Activated CD8-positive, alpha-beta T cell treated with anti-CD3 and anti-CD28 coated beads, Interleukin-2, amount 10 ng/mL, durations not matched to agents 7 days and 5 days (primary cell): Measurements from ENCODE around the gene FAM43A. TPM values are rescaled to one million over a fixed set of nuclear protein-coding genes. Genes with fewer than 3 reads are reported as not detected.

Experiments
- ATAC-seq: fragments of 150-1000 bp; cut with Tn5 transposase; one replicate; pipeline ENCODE4 v1.10.0; 2021; ENCODE audit warnings: moderate library complexity
- CTCF ChIA-PET: fragments of 350-600 bp; sonication (Branson Sonifier 250); formaldehyde crosslinking; loops from one replicate; lab custom pipeline; 2021; ENCODE audit warnings: antibody characterized with exemption; lab: Charles Lee
- POLR2A ChIA-PET: fragments of 350-600 bp; sonication (Branson Sonifier 250); formaldehyde crosslinking; loops from one replicate; lab custom pipeline; 2021; ENCODE audit warnings: antibody characterized with exemption; lab: Charles Lee
- DNase-seq: peaks from one replicate; pipeline ENCODE4 v3.0.0-alpha.2; 2020
- H3K27ac Mint-ChIP-seq: one replicate; pipeline ENCODE4 v1.8.0; 2021; ENCODE audit warnings: mild to moderate bottlenecking, mixed read lengths
- H3K27me3 Mint-ChIP-seq: one replicate; pipeline ENCODE4 v1.8.0; 2021; ENCODE audit warnings: low read depth, mixed read lengths
- H3K36me3 Mint-ChIP-seq: one replicate; pipeline ENCODE4 v1.8.0; 2021; ENCODE audit warnings: low read depth, mixed read lengths
- H3K4me1 Mint-ChIP-seq: one replicate; pipeline ENCODE4 v1.8.0; 2021; ENCODE audit warnings: low read depth, mixed read lengths
- H3K4me3 Mint-ChIP-seq: one replicate; pipeline ENCODE4 v1.8.0; 2021; ENCODE audit warnings: mild to moderate bottlenecking, mixed read lengths
- H3K9me3 Mint-ChIP-seq: one replicate; pipeline ENCODE4 v1.8.0; 2022; ENCODE audit warnings: mixed read lengths; ENCODE audit not compliant: insufficient read depth
- total RNA-seq, 2 experiments: library from RNA; stranded (reverse); gene quantifications; one replicate each; pipeline ENCODE4 v1.2.3, GENCODE V29; 2021

FAM43A gene
- total RNA-seq, 2 experiments from 2014 or later: 1.1 to 1.2 TPM

GRCh38 chr3:194688200-194688740 is 2.6 kb downstream of the FAM43A start:
- CTCF ChIA-PET: interaction anchor here (0.7 to 11.8 kb wide), 22 partner anchors 9 to 753 kb away, joined by 3 to 226 read pairs (median 4); partner anchors contain the start of genes LSG1 and XXYLT1
- peaks cover 34% of the 10 kb centered on the region for H3K27me3 Mint-ChIP-seq
- H3K27ac Mint-ChIP-seq: no peak overlapping the region
- peaks cover 45% of the 10 kb centered on the region for H3K4me1 Mint-ChIP-seq
- ATAC-seq (no peak), DNase-seq (no peak)
- H3K4me3 Mint-ChIP-seq: peak overlapping the region; percentile 26
- no peaks in the 10 kb centered on the region for H3K9me3 Mint-ChIP-seq
- no peaks in the 10 kb centered on the region for H3K36me3 Mint-ChIP-seq
- POLR2A ChIA-PET: interaction anchor here (0.6 to 3.7 kb wide), 6 partner anchors 8 to 568 kb away, joined by 3 to 25 read pairs (median 4); partner anchors contain the start of gene LSG1

- Mint-ChIP-seq H3K36me3 (no peaks in the 10 kb centered on the region), H3K4me1 (peaks cover 42% of the 10 kb centered on the region), H3K27ac (no peak overlapping the region), H3K4me3 (no peak overlapping the region), H3K9me3 (no peaks in the 10 kb centered on the region), H3K27me3 (peaks cover 34% of the 10 kb centered on the region)
- ATAC-seq (no peak), DNase-seq (no peak)
- ChIA-PET CTCF (interaction anchor here (1.4 to 11.8 kb wide), 4 partner anchors 16 to 418 kb away, joined by 4 to 226 read pairs (median 10); partner anchors contain the start of gene LSG1), POLR2A (interaction anchor here (0.8 kb wide), 1 partner anchor 570 kb away, joined by 3 read pairs; no protein-coding TSS in a partner anchor)
Observed at GRCh38 chr3:194688946-194689345, 3.3 kb downstream of the FAM43A start.

- no peaks in the 10 kb centered on the region for H3K36me3 Mint-ChIP-seq
- H3K4me1 Mint-ChIP-seq: peaks cover 40% of the 10 kb centered on the region
- H3K27ac Mint-ChIP-seq: no peak overlapping the region
- ATAC-seq (no peak), DNase-seq (no peak)
- POLR2A ChIA-PET: interaction anchor here (0.5 to 0.8 kb wide), 2 partner anchors 563 to 570 kb away, joined by 3 read pairs; no protein-coding TSS in a partner anchor
- no peak overlapping the region for H3K4me3 Mint-ChIP-seq
- CTCF ChIA-PET: interaction anchor here (1.5 to 11.8 kb wide), 2 partner anchors 17 to 417 kb away, joined by 5 to 226 read pairs; partner anchors contain the start of gene LSG1
- H3K9me3 Mint-ChIP-seq: no peaks in the 10 kb centered on the region
- peaks cover 34% of the 10 kb centered on the region for H3K27me3 Mint-ChIP-seq
Observed at GRCh38 chr3:194689493-194689944, 3.8 kb downstream of the FAM43A start.

- no peaks in the 10 kb centered on the region for H3K36me3 Mint-ChIP-seq
- H3K27ac Mint-ChIP-seq: no peak overlapping the region
- no peak overlapping the region for H3K4me3 Mint-ChIP-seq
- H3K9me3 Mint-ChIP-seq: no peaks in the 10 kb centered on the region
- H3K4me1 Mint-ChIP-seq: peaks cover 28% of the 10 kb centered on the region
- ATAC-seq: no peak
- H3K27me3 Mint-ChIP-seq: peaks cover 27% of the 10 kb centered on the region
- no peak for DNase-seq
- ChIA-PET POLR2A (no interaction called here), CTCF (interaction anchor here (1.3 to 11.8 kb wide), 3 partner anchors 8 to 416 kb away, joined by 3 to 226 read pairs (median 8); partner anchors contain the start of gene LSG1)
Observed at GRCh38 chr3:194690501-194691372, 5.1 kb downstream of the FAM43A start.

GRCh38 chr3:194691481-194692283 is 6.0 kb downstream of the FAM43A start:
- Mint-ChIP-seq H3K9me3 (no peaks in the 10 kb centered on the region), H3K36me3 (no peaks in the 10 kb centered on the region), H3K27me3 (peaks cover 30% of the 10 kb centered on the region), H3K27ac (no peak overlapping the region), H3K4me3 (no peak overlapping the region), H3K4me1 (peaks cover 22% of the 10 kb centered on the region)
- ATAC-seq: no peak
- CTCF ChIA-PET: interaction anchor here (1.3 to 11.8 kb wide), 3 partner anchors 9 to 415 kb away, joined by 3 to 226 read pairs (median 8); partner anchors contain the start of gene LSG1
- no peak for DNase-seq
- POLR2A ChIA-PET: no interaction called here

- ATAC-seq (no peak), DNase-seq (no peak)
- CTCF ChIA-PET: interaction anchor here (2.0 kb wide), 1 partner anchor 9 kb away, joined by 5 read pairs; no protein-coding TSS in a partner anchor
- Mint-ChIP-seq H3K9me3 (no peaks in the 10 kb centered on the region), H3K27ac (no peak overlapping the region), H3K36me3 (no peaks in the 10 kb centered on the region), H3K4me1 (no peaks in the 10 kb centered on the region), H3K4me3 (no peak overlapping the region), H3K27me3 (peaks cover 16% of the 10 kb centered on the region)
- POLR2A ChIA-PET: interaction anchor here (1.5 kb wide), 1 partner anchor 9 kb away, joined by 5 read pairs; no protein-coding TSS in a partner anchor
Observed at GRCh38 chr3:194696702-194697101, 11.0 kb downstream of the FAM43A start.

GRCh38 chr3:194702545-194702944 is 16.9 kb downstream of the FAM43A start:
- ATAC-seq: no peak
- CTCF ChIA-PET: no interaction called here
- H3K9me3 Mint-ChIP-seq: no peaks in the 10 kb centered on the region
- no peaks in the 10 kb centered on the region for H3K4me1 Mint-ChIP-seq
- DNase-seq: no peak
- H3K27ac Mint-ChIP-seq: no peak overlapping the region
- POLR2A ChIA-PET: interaction anchor here (0.6 kb wide), 1 partner anchor 383 kb away, joined by 3 read pairs; no protein-coding TSS in a partner anchor
- no peak overlapping the region for H3K4me3 Mint-ChIP-seq
- H3K36me3 Mint-ChIP-seq: no peaks in the 10 kb centered on the region
- H3K27me3 Mint-ChIP-seq: peaks cover 6% of the 10 kb centered on the region

GRCh38 chr3:194705227-194705626 is 19.5 kb downstream of the FAM43A start:
- ChIA-PET POLR2A (no interaction called here), CTCF (no interaction called here)
- ATAC-seq (no peak), DNase-seq (no peak)
- H3K27ac Mint-ChIP-seq: no peak overlapping the region
- no peaks in the 10 kb centered on the region for H3K36me3 Mint-ChIP-seq
- H3K27me3 Mint-ChIP-seq: no peaks in the 10 kb centered on the region
- no peaks in the 10 kb centered on the region for H3K4me1 Mint-ChIP-seq
- no peaks in the 10 kb centered on the region for H3K9me3 Mint-ChIP-seq
- no peak overlapping the region for H3K4me3 Mint-ChIP-seq

- no peak overlapping the region for H3K4me3 Mint-ChIP-seq
- no peaks in the 10 kb centered on the region for H3K27me3 Mint-ChIP-seq
- POLR2A ChIA-PET: interaction anchor here (0.5 kb wide), 1 partner anchor 218 kb away, joined by 3 read pairs; no protein-coding TSS in a partner anchor
- no peaks in the 10 kb centered on the region for H3K4me1 Mint-ChIP-seq
- no peaks in the 10 kb centered on the region for H3K9me3 Mint-ChIP-seq
- H3K27ac Mint-ChIP-seq: no peak overlapping the region
- no peaks in the 10 kb centered on the region for H3K36me3 Mint-ChIP-seq
- ATAC-seq (no peak), DNase-seq (no peak)
- CTCF ChIA-PET: no interaction called here
Observed at GRCh38 chr3:194705761-194706160, 20.1 kb downstream of the FAM43A start.

- Mint-ChIP-seq H3K36me3 (no peaks in the 10 kb centered on the region), H3K4me3 (no peak overlapping the region), H3K27ac (no peak overlapping the region), H3K4me1 (no peaks in the 10 kb centered on the region), H3K27me3 (no peaks in the 10 kb centered on the region), H3K9me3 (no peaks in the 10 kb centered on the region)
- no peak for ATAC-seq
- DNase-seq: no peak
- ChIA-PET CTCF (no interaction called here), POLR2A (no interaction called here)
Observed at GRCh38 chr3:194707147-194707540, 21.5 kb downstream of the FAM43A start.

GRCh38 chr3:194711286-194711685 is 25.6 kb downstream of the FAM43A start:
- Mint-ChIP-seq H3K4me3 (no peak overlapping the region), H3K27ac (no peak overlapping the region), H3K9me3 (no peaks in the 10 kb centered on the region), H3K27me3 (no peaks in the 10 kb centered on the region), H3K4me1 (peaks cover 4% of the 10 kb centered on the region), H3K36me3 (no peaks in the 10 kb centered on the region)
- ChIA-PET CTCF (no interaction called here), POLR2A (no interaction called here)
- ATAC-seq (no peak), DNase-seq (no peak)
